Kidney (tissue), 14 donors: ENCODE data around the gene NAPG. TPM values are rescaled to one million over a fixed set of nuclear protein-coding genes. Genes with fewer than 3 reads are reported as not detected.

Source experiments
- DNase-seq, 5 donors: peaks; one replicate each; pipeline ENCODE4 v3.0.0-alpha.2; 2013 to 2020
- FAIRE-seq: peaks from 2 replicates; lab custom pipeline; 2012; peaks lifted over from hg19 to GRCh38; lab: Jason Lieb, UNC
- H3K27ac ChIP-seq, 2 donors: one replicate each; pipeline ENCODE4 v1.7.0; 2013; ENCODE audit warnings: low read depth in 2 of 2, low read length in 2 of 2, inconsistent platforms in 1 of 2
- H3K27me3 ChIP-seq: one replicate; pipeline ENCODE4 v1.7.1; 2013; ENCODE audit warnings: low read length, inconsistent platforms; ENCODE audit not compliant: control insufficient read depth, insufficient read depth
- H3K36me3 ChIP-seq, 3 donors: one replicate each; pipeline versions ENCODE4 v1.7.0 to v1.7.1; 2013; ENCODE audit warnings: low read length in 3 of 3, control low read depth in 1 of 3, inconsistent platforms in 1 of 3; ENCODE audit not compliant: insufficient read depth in 3 of 3, control insufficient read depth in 2 of 3
- H3K4me1 ChIP-seq, 3 donors: one replicate each; pipeline versions ENCODE4 v1.7.0 to v1.7.1; 2013; ENCODE audit warnings: low read length in 3 of 3, inconsistent platforms in 1 of 3, low read depth in 1 of 3; ENCODE audit not compliant: control insufficient read depth in 2 of 3, insufficient read depth in 2 of 3
- H3K4me3 ChIP-seq, 3 donors: one replicate each; pipeline versions ENCODE4 v1.7.0 to v1.8.1; 2013; ENCODE audit warnings: low read length in 3 of 3, control low read depth in 1 of 3, inconsistent platforms in 1 of 3
- H3K9ac ChIP-seq, 3 donors: one replicate each; pipeline versions ENCODE4 v1.7.0 to v1.7.1; 2013; ENCODE audit warnings: low read length in 3 of 3, control low read depth in 1 of 3, inconsistent platforms in 1 of 3
- H3K9me3 ChIP-seq, 3 donors: one replicate each; pipeline versions ENCODE4 v1.7.0 to v1.7.1; 2013; ENCODE audit warnings: low read length in 3 of 3, control low read depth in 1 of 3, inconsistent platforms in 1 of 3; ENCODE audit not compliant: control insufficient read depth in 2 of 3, insufficient read depth in 1 of 3
- intact Hi-C: fragments of 100-400 bp; cut with DNase I; formaldehyde crosslinking; loops from one replicate; pipeline ENCODE4 v1.11.1; 2022
- polyA plus RNA-seq: library from polyadenylated mRNA; stranded (reverse); fragments of 350-450 nt; fragmentation: Illumina TruSeq; extraction: RNeasy Lipid Tissue Mini Kit (QIAGEN cat#74804); gene quantifications from one replicate; pipeline ENCODE4 v1.2.3, GENCODE V29; 2014; ENCODE audit warnings: low read depth, low replicate concordance; ENCODE audit not compliant: insufficient read depth
- total RNA-seq: library from RNA; stranded (reverse); fragmentation: NEBNext Ultra II Directional; extraction: Animal tissue kit (Norgen Biotek cat#: 25700); gene quantifications from one replicate; pipeline ENCODE4 v1.2.1, GENCODE V29; 2021
- TF ChIP-seq, protein P1 (sequence below): IDR thresholded peaks from 3 replicates; pipeline ENCODE4 v1.5.1; 2012; ENCODE audit warnings: mild to moderate bottlenecking, moderate library complexity, borderline replicate concordance; ENCODE audit not compliant: insufficient read depth; ENCODE audit errors: extremely low read depth
- donor health status: control.
- donor health status: control.
- donor health status: control.
- donor health status: control.
- donor health status: control.
- donor health status: DM: yes; HTN: yes; CAD: no.
- donor health status: Normal renal cell carcinoma (clear cell type).

Gene NAPG
- total and polyA plus RNA-seq, 2 donors from 2014 or later: 15.0 to 39.4 TPM

- no peaks in the 10 kb centered on the region for H3K36me3 ChIP-seq
- no peak overlapping the region for H3K9ac ChIP-seq
- peak in 1 of 5 donors; percentile 86 for DNase-seq
- H3K27ac ChIP-seq: peak overlapping the region in 1 of 2 donors; percentile 12
- H3K4me1 ChIP-seq: peaks cover 0 to 10% (median 5%) of the 10 kb centered on the region in 3 donors
- intact Hi-C loops: no loop called here
- no peak overlapping the region for H3K4me3 ChIP-seq
- no peaks in the 10 kb centered on the region for H3K27me3 ChIP-seq
- FAIRE-seq: no peak
- no peaks in the 10 kb centered on the region for H3K9me3 ChIP-seq
- TF ChIP-seq, protein P1, sequence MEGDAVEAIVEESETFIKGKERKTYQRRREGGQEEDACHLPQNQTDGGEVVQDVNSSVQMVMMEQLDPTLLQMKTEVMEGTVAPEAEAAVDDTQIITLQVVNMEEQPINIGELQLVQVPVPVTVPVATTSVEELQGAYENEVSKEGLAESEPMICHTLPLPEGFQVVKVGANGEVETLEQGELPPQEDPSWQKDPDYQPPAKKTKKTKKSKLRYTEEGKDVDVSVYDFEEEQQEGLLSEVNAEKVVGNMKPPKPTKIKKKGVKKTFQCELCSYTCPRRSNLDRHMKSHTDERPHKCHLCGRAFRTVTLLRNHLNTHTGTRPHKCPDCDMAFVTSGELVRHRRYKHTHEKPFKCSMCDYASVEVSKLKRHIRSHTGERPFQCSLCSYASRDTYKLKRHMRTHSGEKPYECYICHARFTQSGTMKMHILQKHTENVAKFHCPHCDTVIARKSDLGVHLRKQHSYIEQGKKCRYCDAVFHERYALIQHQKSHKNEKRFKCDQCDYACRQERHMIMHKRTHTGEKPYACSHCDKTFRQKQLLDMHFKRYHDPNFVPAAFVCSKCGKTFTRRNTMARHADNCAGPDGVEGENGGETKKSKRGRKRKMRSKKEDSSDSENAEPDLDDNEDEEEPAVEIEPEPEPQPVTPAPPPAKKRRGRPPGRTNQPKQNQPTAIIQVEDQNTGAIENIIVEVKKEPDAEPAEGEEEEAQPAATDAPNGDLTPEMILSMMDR: no peak
Observed at GRCh38 chr18:10563886-10564285, 38.1 kb downstream of the NAPG start.

- H3K36me3 ChIP-seq: no peaks in the 10 kb centered on the region
- intact Hi-C loops: no loop called here
Observed at GRCh38 chr18:10564975-10565773, 39.3 kb downstream of the NAPG start.

DNA sequence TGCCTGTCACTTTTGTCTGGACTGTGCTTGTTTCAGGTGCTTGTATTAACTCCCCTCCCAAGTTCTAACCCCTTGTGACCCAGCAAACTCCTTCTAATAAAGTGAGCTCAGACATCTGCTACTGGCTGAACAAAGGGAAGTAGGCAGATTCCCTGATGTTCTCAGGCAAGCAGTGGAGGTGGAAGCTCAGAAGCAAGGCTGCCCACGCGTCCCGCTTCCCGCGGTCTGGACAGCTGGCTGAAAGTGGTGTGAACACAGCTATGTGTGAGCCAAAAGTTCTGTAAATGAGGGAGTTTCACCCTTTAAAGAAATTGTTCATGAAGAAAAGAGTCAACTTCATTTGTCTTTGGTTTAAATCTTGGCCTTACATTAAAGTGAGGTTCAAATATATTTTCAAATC, 40.0 kb downstream of the NAPG start:
- TF ChIP-seq, protein P1: no peak
- Histone ChIP-seq H3K9ac (no peak overlapping the region), H3K27ac (no peak overlapping the region), H3K4me3 (no peak overlapping the region), H3K4me1 (no peaks in the 10 kb centered on the region), H3K36me3 (no peaks in the 10 kb centered on the region), H3K9me3 (no peaks in the 10 kb centered on the region), H3K27me3 (no peaks in the 10 kb centered on the region)
- DNase-seq (peak in 2 of 5 donors; percentile 6 to 22), FAIRE-seq (no peak)
- intact Hi-C loops: no loop called here

More at GRCh38 chr18:10564975-10565773, 39.3 kb downstream of the NAPG start:
- H3K27me3 ChIP-seq: no peaks in the 10 kb centered on the region
- no peaks in the 10 kb centered on the region for H3K9me3 ChIP-seq
- H3K27ac ChIP-seq: no peak overlapping the region
- TF ChIP-seq, protein P1: no peak
- FAIRE-seq (no peak), DNase-seq (no peak)
- H3K4me1 ChIP-seq: peaks cover 0 to 4% (median 0%) of the 10 kb centered on the region in 3 donors
- no peak overlapping the region for H3K9ac ChIP-seq
- H3K4me3 ChIP-seq: no peak overlapping the region
